Naive thymus-derived CD8-positive, alpha-beta T cell (primary cell): ENCODE results near the gene CCNL2. TPM values are rescaled to one million over a fixed set of nuclear protein-coding genes. Genes with fewer than 3 reads are reported as not detected.

Source experiments
- ATAC-seq, 2 donors: fragments of 150-1000 bp; cut with Tn5 transposase in 1 of 2; sonication (Bioruptor Pico), chemical (Tn5 transposase) in 1 of 2; 1 replicate in 1 of 2; 2 replicates in 1 of 2; pipeline ENCODE4 v1.10.0; 2021; ENCODE audit warnings: mild to moderate bottlenecking in 2 of 2, moderate library complexity in 2 of 2
- POLR2A ChIA-PET: fragments of 350-600 bp; sonication (Branson Sonifier 250); formaldehyde crosslinking; loops from one replicate; lab custom pipeline; 2021; ENCODE audit warnings: antibody characterized with exemption; lab: Charles Lee
- DNase-seq, 10 donors: peaks; one replicate each; pipeline versions ENCODE4 v3.0.0 to v3.0.0-alpha.2; 2020 to 2022
- H3K27ac Mint-ChIP-seq, 10 donors: one replicate each; pipeline ENCODE4 v1.8.0; 2020 to 2022; ENCODE audit warnings: mild to moderate bottlenecking in 10 of 10, mixed read lengths in 10 of 10, moderate library complexity in 4 of 10, inconsistent platforms in 1 of 10
- H3K27me3 Mint-ChIP-seq, 5 donors: one replicate each; pipeline ENCODE4 v1.8.0; 2021 to 2022; ENCODE audit warnings: mixed read lengths in 5 of 5
- H3K36me3 Mint-ChIP-seq, 3 donors: one replicate each; pipeline ENCODE4 v1.8.0; 2020 to 2022; ENCODE audit warnings: mixed read lengths in 3 of 3, mild to moderate bottlenecking in 2 of 3, inconsistent platforms in 1 of 3
- H3K4me1 Mint-ChIP-seq, 4 donors: one replicate each; pipeline ENCODE4 v1.8.0; 2021 to 2022; ENCODE audit warnings: mixed read lengths in 4 of 4
- H3K4me3 Mint-ChIP-seq, 10 donors: one replicate each; pipeline ENCODE4 v1.8.0; 2020 to 2022; ENCODE audit warnings: mild to moderate bottlenecking in 10 of 10, mixed read lengths in 10 of 10, moderate library complexity in 6 of 10, inconsistent platforms in 1 of 10
- H3K9me3 Mint-ChIP-seq, 9 donors: one replicate each; pipeline ENCODE4 v1.8.0; 2020 to 2022; ENCODE audit warnings: mixed read lengths in 9 of 9, mild to moderate bottlenecking in 3 of 9, inconsistent platforms in 1 of 9, moderate library complexity in 1 of 9
- polyA plus RNA-seq, 3 donors: library from polyadenylated mRNA; unstranded; fragments of 300-500 nt; fragmentation: Illumina TruSeq; gene quantifications; one replicate each; pipeline ENCODE4 v1.2.3, GENCODE V29; 2021
- total RNA-seq, 8 experiments: library from RNA in 2 of 8; stranded (reverse) in 2 of 8; gene quantifications; one replicate each; pipeline ENCODE4 v1.2.3 and lab custom pipeline; 2021 to 2026

The CCNL2 gene
- total and polyA plus RNA-seq, 5 experiments from 2014 or later = 13.4 to 406 (median 28.1) TPM

DNA sequence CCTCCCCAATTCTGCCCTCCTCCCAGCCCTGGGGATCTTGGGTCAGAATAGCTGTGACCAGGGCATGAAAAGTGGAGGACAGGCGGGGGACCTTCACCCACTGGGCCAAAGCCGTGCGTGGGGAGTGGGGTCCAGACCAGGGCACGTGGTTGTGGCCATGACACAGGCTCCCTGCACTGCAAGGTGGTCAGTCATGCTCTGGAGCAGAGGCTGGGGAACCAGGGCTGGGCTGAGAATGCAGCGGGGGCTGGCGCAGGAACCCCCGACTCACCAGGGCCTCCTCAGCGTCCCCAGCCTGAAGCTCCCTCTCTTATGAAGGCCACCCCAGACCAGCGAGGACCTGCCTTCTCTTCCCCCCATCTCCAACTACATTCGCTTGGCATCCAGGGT, 52.6 kb downstream of the CCNL2 start:
- H3K27ac Mint-ChIP-seq = peak overlapping the region in 1 of 10 donors; percentile 51
- no peak for DNase-seq
- POLR2A ChIA-PET = interaction anchor here (1.0 to 3.2 kb wide), 3 partner anchors 9 to 26 kb away, joined by 3 to 19 read pairs (median 4); no protein-coding TSS in a partner anchor
- peak overlapping the region in 3 of 10 donors; percentile 10 to 79 (median 70) for H3K4me3 Mint-ChIP-seq
- no peaks in the 10 kb centered on the region for H3K27me3 Mint-ChIP-seq
- ATAC-seq = no peak
- H3K4me1 Mint-ChIP-seq = peaks cover 9 to 19% (median 15%) of the 10 kb centered on the region in 4 donors
- H3K9me3 Mint-ChIP-seq = no peaks in the 10 kb centered on the region
- H3K36me3 Mint-ChIP-seq = no peaks in the 10 kb centered on the region

DNA sequence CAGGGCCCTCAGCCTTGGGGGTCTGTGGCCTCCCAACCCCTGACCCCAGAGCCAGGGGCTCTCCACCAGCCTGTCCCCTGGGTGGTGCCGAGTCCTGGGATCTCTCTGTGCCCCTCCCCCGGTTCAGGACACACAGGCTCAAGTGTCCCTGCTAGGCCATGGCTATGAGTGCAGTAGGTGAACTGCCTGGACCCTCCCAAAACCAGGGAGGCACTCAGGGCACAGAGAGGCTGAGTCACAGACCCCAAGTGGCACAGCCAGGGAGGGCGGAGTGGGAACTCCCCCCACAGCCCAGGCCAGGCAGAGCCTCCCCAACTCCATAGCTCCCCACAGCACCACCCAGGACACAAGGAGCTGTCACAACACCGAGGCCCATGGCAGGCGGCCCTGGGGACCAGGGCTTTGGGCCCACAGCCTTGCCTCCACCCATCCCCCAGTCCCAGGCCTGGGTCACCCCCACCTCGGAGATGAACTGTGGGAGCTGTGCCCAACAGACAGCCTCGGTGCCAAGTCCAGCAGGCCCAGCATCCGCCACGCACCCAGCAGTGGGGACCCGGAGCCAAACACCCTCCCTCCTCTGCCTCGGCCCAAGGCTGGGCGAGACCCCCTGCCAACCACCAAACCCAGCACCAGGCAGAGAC, 53.2 kb downstream of the CCNL2 start:
- ATAC-seq (no peak), DNase-seq (no peak)
- no peak overlapping the region for H3K4me3 Mint-ChIP-seq
- H3K9me3 Mint-ChIP-seq = no peaks in the 10 kb centered on the region
- POLR2A ChIA-PET = interaction anchor here (1.3 to 3.2 kb wide), 2 partner anchors 8 to 26 kb away, joined by 4 to 19 read pairs; no protein-coding TSS in a partner anchor
- H3K36me3 Mint-ChIP-seq = no peaks in the 10 kb centered on the region
- no peaks in the 10 kb centered on the region for H3K27me3 Mint-ChIP-seq
- peak overlapping the region in 3 of 10 donors; percentile 25 to 51 (median 47) for H3K27ac Mint-ChIP-seq
- H3K4me1 Mint-ChIP-seq = peaks cover 9 to 19% (median 15%) of the 10 kb centered on the region in 4 donors

DNA sequence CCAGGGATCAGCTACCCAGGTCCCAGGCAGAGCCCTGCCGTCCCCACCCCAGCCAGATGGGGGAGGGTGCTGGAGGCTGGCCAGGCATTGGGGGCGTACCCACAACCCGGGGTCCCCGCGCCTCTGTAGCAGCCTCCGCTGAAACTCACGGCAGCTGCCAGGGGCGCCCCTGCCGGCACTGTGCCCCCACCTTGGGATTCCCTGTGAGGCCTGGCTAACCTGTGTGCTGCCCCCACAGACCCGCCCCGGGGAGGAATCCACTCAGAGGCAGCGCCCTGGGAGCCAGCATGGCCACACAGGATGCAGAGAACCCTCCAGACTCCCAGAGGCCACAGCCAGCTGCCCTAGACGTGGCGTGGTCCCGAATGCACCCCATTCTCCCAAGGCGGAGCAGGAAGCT, 53.8 kb downstream of the CCNL2 start:
- POLR2A ChIA-PET = no interaction called here
- H3K9me3 Mint-ChIP-seq = no peaks in the 10 kb centered on the region
- H3K4me3 Mint-ChIP-seq = no peak overlapping the region
- H3K4me1 Mint-ChIP-seq = peaks cover 9 to 19% (median 15%) of the 10 kb centered on the region in 4 donors
- no peaks in the 10 kb centered on the region for H3K27me3 Mint-ChIP-seq
- no peak for DNase-seq
- no peak overlapping the region for H3K27ac Mint-ChIP-seq
- H3K36me3 Mint-ChIP-seq = no peaks in the 10 kb centered on the region
- ATAC-seq = no peak

DNA sequence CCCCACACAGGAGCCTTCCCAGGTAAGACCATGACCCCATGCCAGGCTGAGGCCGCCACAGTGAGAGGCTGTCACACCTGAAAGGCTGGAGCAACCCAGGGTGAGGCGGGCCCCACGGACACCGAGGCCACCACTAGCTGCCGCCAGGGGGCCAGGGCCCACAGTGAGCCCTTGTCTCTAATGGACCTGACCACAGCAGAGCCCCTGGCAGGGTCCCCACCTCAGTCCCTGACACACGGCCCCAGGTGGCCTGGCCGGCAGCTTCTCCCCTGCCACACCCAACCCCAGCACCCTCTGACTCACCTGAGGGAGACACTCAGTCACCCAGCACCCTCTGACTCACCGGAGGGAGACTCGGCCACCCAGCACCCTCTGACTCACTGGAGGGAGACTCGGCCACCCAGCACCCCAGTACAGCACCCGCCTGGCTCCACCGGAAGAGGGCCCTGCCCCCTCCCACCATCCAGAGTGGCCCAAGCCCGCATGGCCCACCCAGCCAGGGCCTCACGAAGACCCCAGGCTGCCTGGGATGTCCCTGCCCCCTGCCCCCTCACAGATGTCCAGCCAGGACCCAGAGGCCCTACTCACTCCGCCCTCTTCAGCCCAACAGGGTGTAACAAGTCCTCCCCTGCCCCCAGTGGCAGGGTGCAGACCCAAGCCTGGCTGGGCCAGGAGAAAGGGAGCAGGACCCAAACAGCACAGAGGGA, 54.3 kb downstream of the CCNL2 start:
- Mint-ChIP-seq H3K9me3 (no peaks in the 10 kb centered on the region), H3K4me1 (peaks cover 9 to 19% (median 15%) of the 10 kb centered on the region in 4 donors), H3K27me3 (no peaks in the 10 kb centered on the region), H3K36me3 (no peaks in the 10 kb centered on the region), H3K4me3 (no peak overlapping the region), H3K27ac (no peak overlapping the region)
- DNase-seq (no peak), ATAC-seq (no peak)
- POLR2A ChIA-PET = no interaction called here

DNA sequence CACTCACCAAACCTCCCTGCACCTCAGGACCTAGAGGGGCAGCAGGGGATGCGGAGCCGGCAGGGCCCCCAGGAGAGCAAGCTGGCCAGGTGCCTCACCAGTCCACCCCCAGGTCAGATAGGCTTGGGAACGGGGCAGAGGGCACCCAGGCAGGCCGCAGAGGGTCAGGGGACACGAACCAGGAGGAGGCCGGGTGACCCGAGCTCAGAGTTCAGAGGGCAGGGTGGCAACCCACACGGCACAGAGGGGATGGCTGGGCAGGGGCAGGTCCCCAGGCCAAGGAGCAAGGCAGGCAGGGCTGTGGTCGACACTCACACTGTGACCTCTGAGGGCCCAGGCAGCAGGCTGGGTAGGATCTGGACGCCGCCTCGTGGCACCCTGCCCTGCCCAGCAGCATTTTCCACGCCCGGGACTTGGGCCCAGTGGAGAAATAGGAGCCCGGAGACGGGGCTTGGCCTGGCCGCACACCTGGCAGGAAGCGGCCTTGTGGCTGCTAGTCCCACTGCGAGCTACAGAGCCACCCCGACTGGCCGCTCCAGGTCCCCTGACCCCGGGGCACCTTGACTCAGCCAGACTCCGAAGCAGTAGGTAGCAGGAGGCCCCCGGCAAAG, 55.2 kb downstream of the CCNL2 start:
- ATAC-seq (no peak), DNase-seq (no peak)
- POLR2A ChIA-PET = interaction anchor here (0.6 to 1.2 kb wide), 4 partner anchors 12 to 193 kb away, joined by 3 to 4 read pairs (median 4); no protein-coding TSS in a partner anchor
- H3K4me3 Mint-ChIP-seq = no peak overlapping the region
- no peaks in the 10 kb centered on the region for H3K9me3 Mint-ChIP-seq
- H3K27me3 Mint-ChIP-seq = no peaks in the 10 kb centered on the region
- H3K36me3 Mint-ChIP-seq = no peaks in the 10 kb centered on the region
- peak overlapping the region in 1 of 10 donors; percentile 53 for H3K27ac Mint-ChIP-seq
- H3K4me1 Mint-ChIP-seq = peaks cover 9 to 19% (median 15%) of the 10 kb centered on the region in 4 donors

DNA sequence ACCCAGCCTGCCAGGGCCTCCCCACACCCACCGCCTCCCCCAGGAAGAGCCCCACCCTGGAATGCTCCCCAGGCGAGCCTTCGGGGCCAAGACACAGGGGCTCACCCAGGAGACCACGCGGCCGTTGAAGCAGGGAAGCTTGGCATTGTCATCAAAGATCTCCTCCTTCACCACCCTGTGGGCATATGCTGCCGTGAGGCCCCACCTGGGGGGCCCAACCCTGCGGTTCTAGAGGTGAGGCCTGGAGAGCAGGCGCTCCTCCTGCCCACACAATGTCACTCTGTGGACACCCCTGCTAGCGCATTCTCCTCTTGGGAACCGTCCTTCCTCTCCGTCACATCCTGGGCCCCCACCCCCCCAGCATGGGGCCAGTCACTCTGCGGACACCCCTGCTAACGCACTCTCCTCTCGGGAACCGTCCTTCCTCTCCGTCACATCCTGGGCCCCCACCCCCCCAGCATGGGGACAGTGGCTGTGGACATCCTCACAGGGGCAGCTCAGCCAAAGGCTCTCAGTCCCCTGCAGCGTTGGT, 56.5 kb downstream of the CCNL2 start:
- H3K27me3 Mint-ChIP-seq = no peaks in the 10 kb centered on the region
- H3K36me3 Mint-ChIP-seq = no peaks in the 10 kb centered on the region
- no peak for DNase-seq
- peak overlapping the region in 2 of 10 donors; percentile 41 to 53 for H3K27ac Mint-ChIP-seq
- no peaks in the 10 kb centered on the region for H3K9me3 Mint-ChIP-seq
- ATAC-seq = no peak
- POLR2A ChIA-PET = interaction anchor here (0.5 to 0.9 kb wide), 2 partner anchors 32 to 204 kb away, joined by 3 to 6 read pairs; no protein-coding TSS in a partner anchor
- H3K4me3 Mint-ChIP-seq = no peak overlapping the region
- peaks cover 9 to 13% (median 11%) of the 10 kb centered on the region in 4 donors for H3K4me1 Mint-ChIP-seq

DNA sequence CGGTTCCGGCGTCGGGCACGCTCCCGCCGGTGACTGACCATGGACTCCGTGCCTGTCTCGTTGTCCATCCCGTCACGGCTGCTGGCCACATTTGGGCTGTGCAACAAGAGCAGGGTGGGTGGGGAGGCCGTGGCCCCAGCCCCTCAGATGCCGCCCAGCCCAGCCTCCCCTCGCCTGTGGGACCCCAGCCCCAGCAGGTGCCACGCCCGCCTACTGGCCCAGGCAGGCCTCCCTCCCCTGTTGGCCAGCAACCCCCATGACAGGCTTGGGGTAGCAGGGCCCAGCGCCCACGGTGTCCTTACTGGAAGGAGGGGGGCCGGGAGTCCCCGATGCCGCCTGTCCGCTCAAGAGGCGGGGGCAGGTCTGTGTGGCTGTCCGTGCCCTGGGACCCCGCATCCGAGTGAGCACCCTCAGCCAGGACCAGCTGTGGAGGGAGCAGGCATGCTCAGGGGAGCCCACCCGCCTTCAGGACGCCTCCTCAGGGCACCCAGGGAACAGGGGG, 57.0 kb downstream of the CCNL2 start:
- ATAC-seq (no peak), DNase-seq (no peak)
- H3K4me1 Mint-ChIP-seq = peaks cover 5 to 9% (median 7%) of the 10 kb centered on the region in 4 donors
- no peaks in the 10 kb centered on the region for H3K36me3 Mint-ChIP-seq
- H3K27me3 Mint-ChIP-seq = no peaks in the 10 kb centered on the region
- no peaks in the 10 kb centered on the region for H3K9me3 Mint-ChIP-seq
- H3K27ac Mint-ChIP-seq = no peak overlapping the region
- no peak overlapping the region for H3K4me3 Mint-ChIP-seq
- POLR2A ChIA-PET = interaction anchor here (0.5 kb wide), 1 partner anchor 203 kb away, joined by 6 read pairs; no protein-coding TSS in a partner anchor

DNA sequence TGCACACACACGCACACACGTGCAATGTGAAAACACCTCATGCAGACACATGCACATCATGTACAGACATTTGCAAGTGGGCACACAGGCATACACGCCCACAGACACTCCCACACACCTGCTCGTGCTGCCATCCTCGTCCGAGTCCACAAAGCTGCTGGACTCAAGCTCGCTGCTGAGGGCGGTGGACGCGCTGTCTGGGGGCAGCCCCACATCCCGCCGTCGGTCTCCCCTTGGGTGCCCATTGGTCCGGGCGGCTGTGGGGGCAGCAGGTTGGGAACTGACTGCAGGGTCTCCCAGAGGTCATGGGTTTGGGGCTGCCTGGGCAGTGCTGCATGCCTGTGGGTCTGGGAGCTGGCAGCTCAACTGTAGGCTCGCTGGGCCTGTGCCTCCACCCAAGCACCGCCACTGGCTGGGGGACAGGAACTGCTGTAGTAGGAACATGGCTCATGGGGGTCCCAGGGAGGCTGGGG, 57.5 kb downstream of the CCNL2 start:
- Mint-ChIP-seq H3K4me3 (no peak overlapping the region), H3K36me3 (no peaks in the 10 kb centered on the region), H3K27ac (peak overlapping the region in 1 of 10 donors; percentile 2), H3K27me3 (no peaks in the 10 kb centered on the region), H3K4me1 (peaks cover 0 to 4% (median 3%) of the 10 kb centered on the region in 4 donors), H3K9me3 (no peaks in the 10 kb centered on the region)
- DNase-seq = no peak
- no peak for ATAC-seq
- POLR2A ChIA-PET = no interaction called here

DNA sequence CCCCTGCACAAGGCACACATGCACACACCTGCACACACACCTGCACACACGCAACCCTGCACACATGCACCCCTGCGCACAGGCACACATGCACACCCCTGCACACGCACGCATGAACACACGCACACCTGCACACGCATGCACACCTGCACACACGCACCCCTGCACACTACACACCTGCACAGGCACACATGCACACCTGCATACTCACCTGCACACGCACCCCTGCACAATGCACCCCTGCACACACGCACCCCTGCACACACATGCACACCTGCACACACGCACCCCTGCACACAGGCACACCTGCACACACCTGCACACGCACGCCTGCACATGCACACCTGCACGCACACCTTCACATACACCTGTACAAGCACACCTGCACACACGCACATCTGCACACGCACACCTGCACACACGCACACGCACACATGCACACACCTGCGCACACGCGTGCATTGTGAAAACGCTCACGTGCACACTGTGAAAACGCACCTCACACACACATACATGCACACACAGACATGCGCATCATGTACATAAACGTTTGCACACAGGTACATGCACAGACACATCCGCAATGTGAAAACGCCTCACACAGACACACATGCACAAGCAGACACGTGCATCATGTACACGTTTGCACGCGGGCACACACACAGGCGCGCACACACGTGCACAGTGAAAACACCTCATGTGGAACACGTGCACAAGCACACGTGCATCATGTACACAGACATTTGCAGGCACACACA, 58.2 kb downstream of the CCNL2 start:
- no peaks in the 10 kb centered on the region for H3K36me3 Mint-ChIP-seq
- H3K4me3 Mint-ChIP-seq = peak overlapping the region in 1 of 10 donors; percentile 34
- ATAC-seq = no peak
- H3K9me3 Mint-ChIP-seq = no peaks in the 10 kb centered on the region
- no peak for DNase-seq
- H3K4me1 Mint-ChIP-seq = peaks cover 0 to 3% (median 0%) of the 10 kb centered on the region in 4 donors
- H3K27ac Mint-ChIP-seq = peak overlapping the region in 2 of 10 donors; percentile 2 to 70
- POLR2A ChIA-PET = no interaction called here
- H3K27me3 Mint-ChIP-seq = no peaks in the 10 kb centered on the region

DNA sequence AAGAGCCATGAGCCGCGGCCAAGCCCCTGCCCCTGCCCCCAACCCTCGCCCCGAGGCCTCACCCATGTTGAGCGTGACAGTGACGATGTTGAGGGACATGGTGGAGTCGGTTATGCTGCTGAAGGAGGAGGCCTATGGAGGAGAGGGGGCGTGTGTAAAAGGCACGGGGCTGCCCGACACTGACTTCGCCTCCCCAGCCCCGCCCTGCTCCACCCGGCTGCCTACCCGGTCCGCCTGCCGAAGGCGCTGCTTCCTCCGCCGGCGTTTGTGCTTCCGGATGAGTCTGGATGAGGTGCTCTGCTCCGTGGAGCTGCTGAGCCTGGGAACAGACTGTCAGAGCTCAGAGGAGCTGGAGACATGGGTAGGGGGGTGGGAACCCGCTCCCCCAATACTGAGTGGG, 59.0 kb downstream of the CCNL2 start:
- no peaks in the 10 kb centered on the region for H3K9me3 Mint-ChIP-seq
- no peak overlapping the region for H3K4me3 Mint-ChIP-seq
- POLR2A ChIA-PET = no interaction called here
- H3K27me3 Mint-ChIP-seq = no peaks in the 10 kb centered on the region
- no peak for DNase-seq
- no peaks in the 10 kb centered on the region for H3K36me3 Mint-ChIP-seq
- peaks cover 0 to 3% (median 0%) of the 10 kb centered on the region in 4 donors for H3K4me1 Mint-ChIP-seq
- ATAC-seq = no peak
- no peak overlapping the region for H3K27ac Mint-ChIP-seq

DNA sequence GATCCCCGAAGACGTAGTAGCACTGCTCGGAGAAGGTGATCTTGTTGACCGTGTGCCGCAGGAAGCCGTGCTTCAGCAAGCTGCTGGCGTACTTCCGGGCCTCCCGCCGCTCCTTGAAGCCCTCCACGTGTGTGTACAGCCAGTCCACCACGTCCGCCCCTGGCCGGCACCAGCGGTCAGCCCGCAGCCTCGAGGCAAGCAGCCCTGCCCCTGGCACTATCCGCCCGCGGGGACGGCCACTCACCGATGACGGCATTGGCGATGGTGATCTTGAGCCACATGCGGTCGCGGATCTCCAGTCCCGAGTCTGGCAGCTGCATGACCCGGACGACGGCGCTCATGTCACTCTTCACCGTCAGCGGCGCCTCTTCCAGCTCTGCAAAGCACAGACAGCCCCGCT, 60.9 kb downstream of the CCNL2 start:
- ATAC-seq (no peak), DNase-seq (no peak)
- H3K4me1 Mint-ChIP-seq = peaks cover 0 to 3% (median 0%) of the 10 kb centered on the region in 4 donors
- no peaks in the 10 kb centered on the region for H3K9me3 Mint-ChIP-seq
- no peak overlapping the region for H3K4me3 Mint-ChIP-seq
- POLR2A ChIA-PET = interaction anchor here (0.7 kb wide), 1 partner anchor 9 kb away, joined by 4 read pairs; no protein-coding TSS in a partner anchor
- no peak overlapping the region for H3K27ac Mint-ChIP-seq
- no peaks in the 10 kb centered on the region for H3K27me3 Mint-ChIP-seq
- no peaks in the 10 kb centered on the region for H3K36me3 Mint-ChIP-seq

DNA sequence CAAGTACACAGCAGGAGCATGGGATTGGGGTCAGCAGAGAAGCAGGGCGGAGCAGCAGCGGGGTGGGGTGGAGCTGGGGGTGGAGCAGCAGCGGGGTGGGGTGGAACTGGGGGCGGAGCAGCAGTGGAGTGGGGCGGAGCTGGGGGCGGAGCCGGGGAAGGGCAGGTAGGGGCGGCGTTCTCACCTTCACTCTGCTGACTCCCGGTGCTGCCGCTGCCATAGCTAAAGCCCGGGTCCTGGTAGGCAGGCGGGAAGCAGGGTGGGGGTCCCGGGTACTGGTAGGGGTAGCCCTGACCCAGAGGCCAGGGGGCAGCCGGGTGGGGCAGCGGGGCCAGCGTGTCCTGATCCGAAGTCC, 61.4 kb downstream of the CCNL2 start:
- Mint-ChIP-seq H3K27me3 (no peaks in the 10 kb centered on the region), H3K27ac (peak overlapping the region in 1 of 10 donors; percentile 34), H3K36me3 (no peaks in the 10 kb centered on the region), H3K9me3 (no peaks in the 10 kb centered on the region), H3K4me1 (peaks cover 0 to 2% (median 0%) of the 10 kb centered on the region in 4 donors), H3K4me3 (no peak overlapping the region)
- POLR2A ChIA-PET = interaction anchor here (0.7 kb wide), 1 partner anchor 9 kb away, joined by 4 read pairs; no protein-coding TSS in a partner anchor
- peak; percentile 69 to 73 for ATAC-seq
- peak in 2 of 10 donors; percentile 13 to 36 for DNase-seq
